Erythroblast (primary cell): ENCODE measurements around the gene GPR137B.

Experiments used
- GATA1 ChIP-seq: IDR thresholded peaks from 2 replicates; pipeline ENCODE4 v1.6.1; 2011; ENCODE audit warnings: low read depth, mild to moderate bottlenecking, control low read depth, low read length, moderate library complexity
- POLR2A ChIP-seq: IDR thresholded peaks from 2 replicates; pipeline ENCODE4 v1.6.1; 2011; ENCODE audit warnings: mild to moderate bottlenecking, low read length

- TF ChIP-seq POLR2A (no peak), GATA1 (no peak)
Observed at GRCh38 chr1:236207569-236207968, 65.2 kb downstream of the GPR137B start.
